Activated T-helper 1 cell treated with anti-CD3 and anti-CD28 coated beads, Interleukin-2, amount 50 U/mL, for 16 hours (primary cell): Measurements from ENCODE around the gene PRODH2.

Source experiments
- DNase-seq, 2 donors: peaks; one replicate each; pipeline ENCODE4 v3.0.0-alpha.2; 2020; ENCODE audit warnings: low read depth in 1 of 2, low spot score in 1 of 2

Gene PRODH2

GRCh38 chr19:35757749-35758608 lies 54.7 kb downstream of the PRODH2 start, which contains the start of gene PROSER3:
Gene PROSER3 (plus strand): TSS chr19:35758176. CDS start chr19:35758216, 40 bp downstream.
- DNase-seq: peak; percentile 95 to 97

GRCh38 chr19:35757231-35757748 lies 55.4 kb downstream of the PRODH2 start:
- no peak for DNase-seq

- no peak for DNase-seq
These were observed 56.0 kb downstream of the PRODH2 start, which contains the start of gene HSPB6 for GRCh38 chr19:35756377-35757230. Gene HSPB6 (minus strand): TSS chr19:35757029. CDS start chr19:35757008, 21 bp downstream.

GRCh38 chr19:35755550-35756376 lies 56.9 kb downstream of the PRODH2 start:
- DNase-seq: peak in 1 of 2 donors; percentile 50

GRCh38 chr19:35755131-35755549 lies 57.5 kb downstream of the PRODH2 start:
- no peak for DNase-seq

- no peak for DNase-seq
These were observed 58.1 kb downstream of the PRODH2 start for GRCh38 chr19:35754370-35755130.

- no peak for DNase-seq
These were observed 58.8 kb downstream of the PRODH2 start for GRCh38 chr19:35753634-35754369.

GRCh38 chr19:35752746-35753350 lies 59.8 kb downstream of the PRODH2 start:
- DNase-seq: no peak

- DNase-seq: no peak
These were observed 60.6 kb downstream of the PRODH2 start for GRCh38 chr19:35751839-35752745.

GRCh38 chr19:35750167-35750566 lies 62.5 kb downstream of the PRODH2 start:
- DNase-seq: no peak
